ENCODE measurements around the gene CPSF4L.

The CPSF4L gene

DNA sequence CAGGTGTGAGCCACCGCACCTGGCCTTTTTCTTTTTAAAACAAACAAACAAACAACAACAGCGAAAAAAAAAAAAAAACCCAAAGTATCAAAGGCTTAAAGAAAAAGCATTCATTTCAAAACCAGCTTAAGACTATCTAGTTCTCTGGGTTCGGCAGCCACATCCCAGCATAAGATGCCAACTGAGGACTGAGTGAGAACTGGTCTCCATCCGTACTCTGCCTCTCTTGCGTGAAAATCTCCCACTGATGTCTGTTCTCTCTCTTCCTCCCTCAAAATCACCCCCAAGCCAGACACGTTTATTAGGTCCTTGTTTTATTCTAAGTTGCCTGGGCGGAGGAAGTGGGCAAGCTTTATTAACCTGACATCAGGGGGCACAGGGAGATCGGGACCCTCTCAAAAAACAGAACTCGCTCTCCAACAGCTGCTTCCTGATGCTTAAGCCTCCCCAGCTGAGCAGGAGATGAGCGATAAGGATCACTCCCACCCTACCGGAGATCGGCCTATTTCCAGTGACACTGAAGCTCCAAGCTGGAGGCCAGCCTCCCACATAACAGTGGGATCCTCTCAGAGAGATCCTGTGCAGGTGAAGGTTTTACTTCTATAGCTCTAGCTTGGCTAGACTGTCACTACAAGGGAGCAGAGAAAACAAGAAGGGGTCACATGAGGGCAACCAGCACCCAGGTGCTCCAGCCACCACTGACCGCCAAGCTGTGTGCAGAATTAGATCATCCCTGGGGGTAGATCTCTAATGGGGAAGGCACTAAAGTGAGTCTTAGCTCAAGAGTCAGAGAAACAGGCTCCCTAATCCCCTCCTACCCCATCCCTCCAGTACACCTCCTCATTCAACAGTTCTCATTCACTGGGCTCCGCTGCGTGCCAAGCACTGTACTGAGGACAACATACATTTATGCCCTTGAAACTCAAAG lies 36.5 kb upstream of the CPSF4L start:
- H3K4me3 ChIP-seq (ENCODE audit: low read length) = no peak overlapping the region
- TF ChIP-seq ZNF274 (IDR thresholded peaks at IDR 0.05; ENCODE audit: low read depth, low read length) = no peak

DNA sequence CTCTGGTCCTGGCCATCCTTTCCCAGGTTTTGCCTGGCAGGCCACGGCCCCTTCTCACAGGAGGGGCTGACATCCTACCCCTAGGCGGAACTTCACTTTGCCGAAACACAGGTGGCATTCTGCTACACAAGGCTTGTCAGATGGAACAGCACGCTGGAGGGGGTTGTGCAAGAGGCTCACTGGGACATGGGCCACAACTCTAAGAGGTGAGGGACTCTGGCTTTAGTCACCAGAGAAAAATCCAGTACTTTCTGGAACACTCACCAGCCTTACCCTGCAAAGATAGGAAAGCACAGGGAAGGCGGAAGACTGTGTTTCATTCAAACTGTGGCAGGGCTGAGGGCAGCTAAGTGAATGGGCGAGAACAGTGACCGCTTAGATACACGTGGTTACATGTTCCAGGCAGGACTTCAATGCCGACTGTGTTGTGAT lies 31.8 kb upstream of the CPSF4L start:
- no peak for TF ChIP-seq ZNF274 (IDR thresholded peaks at IDR 0.05; ENCODE audit: low read depth, low read length)
- no peak overlapping the region for H3K4me3 ChIP-seq (ENCODE audit: low read length)

DNA sequence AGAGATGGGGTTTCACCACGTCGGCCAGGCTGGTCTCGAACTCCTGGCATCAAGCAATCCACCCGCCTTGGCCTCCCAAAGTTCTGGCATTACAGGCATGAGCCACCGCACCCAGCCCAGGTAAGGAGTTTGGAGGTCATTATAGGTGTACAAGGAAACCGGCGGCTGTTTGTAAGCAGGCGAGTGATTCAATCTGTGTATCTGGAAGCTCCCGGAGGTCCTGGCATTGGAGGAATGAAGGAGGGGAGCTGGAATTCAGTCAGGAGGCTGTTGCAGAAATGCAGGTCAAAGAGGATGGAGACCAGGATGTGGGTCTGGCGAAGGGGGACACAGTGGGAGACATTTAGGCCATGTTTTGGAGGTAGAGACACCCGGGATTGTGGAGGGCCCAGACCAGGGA lies 31.4 kb upstream of the CPSF4L start:
- no peak overlapping the region for H3K4me3 ChIP-seq (ENCODE audit: low read length)
- TF ChIP-seq ZNF274 (IDR thresholded peaks at IDR 0.05; ENCODE audit: low read depth, low read length) = no peak

DNA sequence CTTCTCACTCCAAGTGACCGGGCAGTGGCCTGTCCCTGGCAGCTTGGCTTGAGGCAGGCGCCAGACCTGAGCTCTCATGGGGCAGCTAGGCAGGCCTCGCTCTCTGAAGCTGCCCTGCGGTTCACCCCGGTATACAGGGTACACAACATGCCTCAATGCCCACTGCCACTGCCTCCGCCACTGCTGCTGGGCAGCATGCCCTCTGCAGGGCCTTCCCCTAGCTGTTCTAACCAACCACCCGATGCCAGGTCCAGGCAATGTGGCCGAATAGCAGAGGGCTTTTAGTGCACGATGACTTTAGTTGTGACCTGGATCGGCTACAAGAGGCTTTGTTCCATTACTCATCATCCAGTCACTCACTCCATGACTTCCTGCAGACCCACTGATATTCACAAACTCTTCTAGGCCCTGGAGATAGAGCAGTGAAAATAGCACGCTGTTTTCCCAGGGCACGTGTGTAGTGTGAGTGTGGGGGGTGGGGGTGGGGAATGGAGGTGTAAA lies 30.4 kb upstream of the CPSF4L start:
- no peak overlapping the region; the same call in 1 of the 2 replicates for H3K4me3 ChIP-seq (ENCODE audit: low read length)
- no peak for TF ChIP-seq ZNF274 (IDR thresholded peaks at IDR 0.05; ENCODE audit: low read depth, low read length)

DNA sequence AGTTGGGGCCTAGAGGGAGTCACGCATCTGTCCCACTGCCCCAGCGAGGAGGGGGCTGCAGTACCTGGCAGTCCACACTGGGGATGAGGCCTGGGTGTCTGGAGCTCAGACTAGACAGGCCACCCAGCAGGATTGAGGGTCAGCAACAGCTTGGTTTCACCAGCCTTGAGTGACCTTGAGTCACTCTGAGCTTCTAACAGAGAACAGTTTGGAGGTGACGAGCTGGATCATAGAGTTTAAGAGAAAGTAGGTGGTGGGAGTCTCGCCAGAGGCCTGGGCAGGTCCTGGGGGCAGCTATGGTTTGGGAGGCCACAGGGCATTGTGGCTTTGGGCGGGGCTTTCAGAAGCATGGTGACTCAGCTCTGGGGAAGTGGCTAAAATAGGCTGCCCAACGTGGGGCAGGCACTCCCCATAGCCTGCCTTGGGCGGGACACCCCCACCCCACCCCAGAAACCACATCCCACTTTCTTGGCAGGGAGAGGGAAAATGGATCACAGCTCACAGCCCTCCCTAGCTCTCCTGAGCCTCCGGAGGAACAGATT lies 29.7 kb upstream of the CPSF4L start:
- H3K4me3 ChIP-seq (ENCODE audit: low read length) = peak overlapping the region; percentile 23; the same call in 1 of the 2 replicates

DNA sequence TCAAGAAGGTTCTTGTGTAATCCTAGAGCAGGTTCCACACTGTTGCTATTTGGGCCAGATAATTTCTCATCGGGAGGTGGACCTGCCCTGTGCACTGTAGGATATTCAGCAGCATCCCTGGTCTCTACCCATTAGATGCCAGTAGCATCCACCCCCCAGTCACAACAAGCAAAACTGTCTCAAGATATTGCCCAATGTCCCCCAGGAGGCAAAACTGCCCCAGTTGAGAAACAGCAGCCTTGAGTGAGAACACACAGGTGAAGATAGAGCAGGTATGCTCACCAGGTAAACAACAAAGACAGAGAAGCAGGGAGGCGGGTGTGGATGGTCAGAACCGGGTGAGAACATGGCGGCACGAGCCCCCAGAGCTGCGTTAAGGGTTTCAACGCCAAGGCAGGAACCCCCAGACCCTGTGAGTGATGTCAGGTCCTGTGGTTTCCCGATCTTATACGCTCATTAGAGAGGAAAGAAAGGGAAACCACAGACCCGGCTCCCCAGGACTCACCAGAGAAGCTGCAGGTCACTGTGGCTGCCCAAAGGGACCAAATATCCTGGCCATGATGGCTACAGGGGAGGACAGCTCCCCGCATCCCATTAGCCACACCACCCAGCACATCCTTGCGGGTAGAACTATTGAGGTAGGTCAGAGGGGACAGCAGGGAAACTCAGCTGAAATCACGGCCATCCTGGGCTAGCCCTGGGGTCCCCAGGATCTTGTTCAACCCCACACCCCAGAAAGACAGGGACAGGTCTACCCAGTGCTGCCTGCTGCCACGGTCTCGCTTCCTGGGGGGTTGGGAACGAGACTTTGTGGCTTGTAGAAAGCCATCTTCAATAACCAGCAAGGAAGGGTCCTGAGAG lies 28.9 kb upstream of the CPSF4L start:
- no peak for TF ChIP-seq ZNF274 (IDR thresholded peaks at IDR 0.05; ENCODE audit: low read depth, low read length)
- peak overlapping the region; percentile 23; the same call in 1 of the 2 replicates for H3K4me3 ChIP-seq (ENCODE audit: low read length)

More for the DNA sequence above, 29.7 kb upstream of the CPSF4L start:
- no peak for TF ChIP-seq ZNF274 (IDR thresholded peaks at IDR 0.05; ENCODE audit: low read depth, low read length)

DNA sequence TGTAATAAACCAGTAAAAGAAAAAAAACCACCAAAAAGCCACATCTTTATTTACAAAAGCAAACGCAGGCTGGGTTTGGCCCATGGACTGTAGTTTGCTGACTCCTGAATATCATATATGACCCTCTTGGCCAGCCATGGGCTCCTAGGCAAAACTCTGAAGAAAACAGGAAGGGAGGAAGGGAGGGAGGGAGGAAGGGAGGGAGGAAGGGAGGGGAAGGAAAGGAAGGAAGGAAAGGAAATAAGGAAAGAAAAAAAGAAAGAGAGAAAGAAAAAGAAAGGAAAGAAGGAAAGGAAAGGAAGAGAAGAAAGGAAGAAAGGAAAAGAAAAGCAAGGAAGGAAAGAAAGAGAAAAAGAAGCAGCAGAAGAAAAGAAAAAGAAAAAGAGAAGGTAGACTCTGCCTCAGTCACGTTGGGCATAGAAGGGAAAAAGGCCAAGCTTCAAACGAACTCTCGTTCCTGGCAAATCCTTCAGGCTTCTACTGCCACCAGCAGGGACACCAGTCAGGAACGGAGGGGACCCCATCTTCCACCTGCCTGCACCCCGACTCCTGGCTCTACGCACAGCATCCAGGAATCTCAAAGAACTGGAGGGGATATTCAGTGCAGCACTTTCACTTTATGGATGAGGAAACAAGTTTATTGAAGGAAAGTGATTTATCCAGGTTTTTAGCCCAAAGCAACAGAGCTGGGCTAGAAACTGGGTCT lies 28.0 kb upstream of the CPSF4L start:
- TF ChIP-seq ZNF274 (IDR thresholded peaks at IDR 0.05; ENCODE audit: low read depth, low read length) = no peak
- H3K4me3 ChIP-seq (ENCODE audit: low read length) = no peak overlapping the region

DNA sequence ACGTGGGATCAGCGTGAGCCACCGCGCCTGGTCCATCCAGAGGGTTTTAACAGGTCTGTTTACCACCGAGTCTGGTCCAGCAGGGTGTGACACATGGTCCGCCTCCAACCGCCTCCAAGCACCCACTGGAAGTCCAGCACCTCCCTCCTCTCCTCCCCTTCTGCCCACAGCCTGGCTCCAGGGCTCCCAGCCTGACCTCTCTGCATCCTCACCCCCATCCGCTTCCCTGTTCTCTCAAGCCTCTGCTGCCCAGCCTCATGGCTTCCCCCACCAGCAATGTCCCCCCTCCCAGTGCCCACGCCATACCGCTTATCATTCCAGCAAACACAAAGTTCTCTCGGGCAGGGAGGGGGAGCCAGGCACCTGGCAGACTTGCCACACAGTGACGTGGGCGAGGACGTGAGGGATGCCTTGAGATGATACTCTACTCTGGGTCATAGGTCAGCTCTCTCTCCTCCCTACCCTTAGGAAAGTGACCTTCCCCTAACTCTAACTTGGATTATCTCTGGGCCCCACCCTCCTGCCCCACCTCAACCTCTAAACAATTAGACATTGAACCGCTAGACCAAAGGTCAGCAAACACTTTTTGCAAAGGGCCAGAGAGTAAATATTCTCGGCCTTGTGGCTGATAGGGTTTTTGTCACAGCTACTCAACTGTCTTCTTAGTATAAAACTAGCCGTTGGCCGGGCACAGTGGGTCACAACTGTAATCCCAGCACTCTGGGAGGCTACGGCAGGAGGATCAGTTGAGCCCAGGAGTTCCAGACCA lies 27.0 kb upstream of the CPSF4L start:
- H3K4me3 ChIP-seq (ENCODE audit: low read length) = no peak overlapping the region
- TF ChIP-seq ZNF274 (IDR thresholded peaks at IDR 0.05; ENCODE audit: low read depth, low read length) = no peak

DNA sequence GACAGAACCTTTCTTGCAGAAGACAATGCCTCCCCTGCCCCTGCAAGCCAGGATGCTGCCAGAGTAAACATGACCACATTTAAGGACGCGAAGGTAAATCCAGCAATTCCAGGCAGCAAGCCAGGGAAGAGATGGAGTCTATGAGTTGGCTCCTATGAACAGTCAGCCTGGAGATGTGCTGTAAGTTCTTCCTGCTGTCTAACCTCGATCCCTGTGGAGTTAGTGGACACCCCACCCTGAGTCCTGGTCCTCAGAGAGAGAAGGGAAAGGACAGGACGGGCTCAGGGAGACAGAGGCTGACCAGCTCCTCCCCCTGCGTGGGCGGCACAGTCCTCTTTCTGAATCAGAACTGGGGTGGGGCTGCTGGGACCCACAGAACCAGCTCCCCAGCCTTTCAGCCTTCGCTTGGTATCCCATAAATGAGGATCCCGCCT lies 25.2 kb upstream of the CPSF4L start:
- no peak overlapping the region for H3K4me3 ChIP-seq (ENCODE audit: low read length)
- no peak for TF ChIP-seq ZNF274 (IDR thresholded peaks at IDR 0.05; ENCODE audit: low read depth, low read length)

DNA sequence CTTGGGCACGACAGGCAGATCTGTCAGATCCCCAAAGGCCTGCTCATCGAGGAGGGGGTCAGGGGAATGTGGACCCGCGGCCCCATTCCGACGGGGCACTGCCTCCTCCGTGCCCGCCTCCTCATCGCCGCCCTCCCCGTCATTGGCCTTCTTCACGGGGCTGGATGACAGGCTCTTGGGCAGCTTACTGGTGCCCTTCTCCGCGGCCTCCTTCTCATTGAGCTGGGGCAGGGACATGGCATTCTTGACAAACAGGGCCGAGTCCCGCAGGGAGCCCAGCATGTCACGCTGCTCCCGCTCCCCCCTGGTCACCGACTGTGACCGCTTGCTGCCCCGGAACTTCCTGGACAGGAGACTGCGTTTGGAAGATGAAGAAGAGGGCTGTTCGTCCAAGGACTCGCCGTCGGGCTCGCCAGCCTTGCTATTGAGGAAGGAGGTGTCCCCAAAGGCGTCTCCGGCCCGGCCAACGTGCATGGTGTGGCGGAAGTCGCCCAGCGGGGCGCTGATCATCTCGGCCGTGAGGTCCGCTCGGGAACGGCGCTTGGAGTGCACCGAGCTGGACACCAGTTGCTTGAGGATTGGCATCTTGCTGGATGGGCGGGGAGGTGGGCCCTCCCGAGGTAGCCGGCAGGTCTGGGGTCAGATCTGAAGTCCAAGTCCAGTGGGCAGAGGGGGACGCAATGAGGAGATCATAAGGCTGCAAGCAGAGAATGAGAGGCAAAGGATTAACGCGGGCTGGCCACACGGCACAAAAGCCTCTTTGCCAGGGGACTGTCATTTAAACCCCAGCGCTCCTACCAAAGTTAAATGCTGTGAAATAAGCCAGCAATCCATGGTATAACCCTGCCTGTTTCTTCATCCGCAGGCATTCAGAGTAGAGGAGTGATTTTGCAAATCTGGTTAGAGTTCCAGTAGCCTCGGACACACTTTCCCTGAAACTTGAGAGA lies 24.5 kb upstream of the CPSF4L start:
- no peak overlapping the region for H3K4me3 ChIP-seq (ENCODE audit: low read length)
- no peak for TF ChIP-seq ZNF274 (IDR thresholded peaks at IDR 0.05; ENCODE audit: low read depth, low read length)

DNA sequence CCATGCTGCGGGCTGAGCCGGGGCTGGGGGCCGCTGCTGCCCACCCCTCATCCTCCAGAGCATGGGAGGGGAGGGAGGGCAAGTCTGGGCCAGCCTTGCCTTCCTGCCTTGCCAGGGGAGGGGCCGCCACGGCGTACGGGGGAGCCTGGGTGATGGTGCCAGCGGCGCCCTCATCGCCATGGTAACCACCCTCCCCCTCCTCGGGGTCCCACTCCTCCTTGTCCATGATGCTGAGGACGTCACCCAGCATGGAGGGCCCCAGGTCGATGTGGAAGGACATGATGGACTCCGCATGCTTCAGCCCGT lies 23.9 kb upstream of the CPSF4L start:
- no peak for TF ChIP-seq ZNF274 (IDR thresholded peaks at IDR 0.05; ENCODE audit: low read depth, low read length)
- no peak overlapping the region for H3K4me3 ChIP-seq (ENCODE audit: low read length)
